ENCODE data around the gene CFAP157.
"Not testable (repeated sequence)": the region's sequence is repeated elsewhere in the genome, so short reads cannot be mapped to it uniquely, and the experiment has no call there.

The CFAP157 gene

GRCh38 chr9:127739614-127740330 lies 33.0 kb downstream of the CFAP157 start:
- no peak for DNase-seq

GRCh38 chr9:127741831-127742434 lies 35.1 kb downstream of the CFAP157 start:
- peak; percentile 92 for DNase-seq

- peak; percentile 95 for DNase-seq
Measured at GRCh38 chr9:127742435-127743088, 35.8 kb downstream of the CFAP157 start.

GRCh38 chr9:127744398-127745110 lies 37.8 kb downstream of the CFAP157 start:
- no peak for DNase-seq

DNA sequence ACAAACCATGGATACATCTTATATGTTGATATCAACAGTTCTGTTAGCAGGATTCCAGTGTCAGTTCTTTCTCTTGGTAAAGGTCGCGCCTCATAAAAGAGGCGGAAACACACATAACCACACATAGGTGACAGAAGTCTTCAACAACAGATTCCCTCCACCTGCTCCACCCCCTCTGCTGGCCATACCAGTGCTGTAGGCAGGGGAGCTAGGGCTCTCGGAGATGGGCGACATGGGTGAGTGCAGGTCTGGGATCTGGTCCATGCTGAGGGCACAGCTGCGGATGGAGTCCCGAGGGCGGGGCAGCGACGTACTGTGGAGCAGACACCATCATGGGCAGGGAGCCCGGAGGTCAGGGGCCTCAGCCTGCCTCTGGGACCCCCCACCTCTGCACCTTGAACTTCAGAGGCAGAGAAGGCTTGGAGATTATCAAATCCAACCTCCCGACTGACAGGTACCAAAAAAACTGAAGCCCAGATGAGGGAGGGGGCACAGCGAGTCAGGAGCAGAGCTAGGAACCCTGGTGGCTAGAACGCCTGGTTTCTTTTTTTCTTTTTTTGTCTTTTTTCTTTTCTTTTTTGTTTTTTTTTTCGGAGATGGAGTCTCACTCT lies 40.3 kb downstream of the CFAP157 start:
- no peak for DNase-seq

- DNase-seq, result no peak
Measured at GRCh38 chr9:127749090-127749787, 42.5 kb downstream of the CFAP157 start.

GRCh38 chr9:127751269-127752054 lies 44.7 kb downstream of the CFAP157 start:
- no peak for DNase-seq

DNA sequence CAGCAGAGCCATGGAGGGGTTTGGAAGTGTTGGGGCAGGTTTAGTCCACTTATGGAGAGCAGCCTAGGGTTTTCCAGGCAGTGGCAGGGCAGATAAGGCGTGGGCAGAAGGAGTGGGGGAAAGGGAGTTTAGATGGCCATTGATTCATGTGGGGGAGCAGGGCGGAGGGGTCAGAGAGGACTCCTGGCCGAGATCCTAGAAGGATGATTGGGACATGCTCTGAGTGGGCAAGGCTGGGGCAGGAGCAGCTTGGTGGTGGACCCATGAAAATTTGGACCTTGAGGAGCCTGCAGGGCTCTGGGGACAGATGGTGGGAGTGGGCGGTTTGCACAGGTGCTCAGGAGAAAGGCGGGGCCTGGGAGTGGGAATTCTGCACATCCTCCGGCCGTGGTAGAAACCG lies 46.4 kb downstream of the CFAP157 start:
- DNase-seq, result no peak

DNA sequence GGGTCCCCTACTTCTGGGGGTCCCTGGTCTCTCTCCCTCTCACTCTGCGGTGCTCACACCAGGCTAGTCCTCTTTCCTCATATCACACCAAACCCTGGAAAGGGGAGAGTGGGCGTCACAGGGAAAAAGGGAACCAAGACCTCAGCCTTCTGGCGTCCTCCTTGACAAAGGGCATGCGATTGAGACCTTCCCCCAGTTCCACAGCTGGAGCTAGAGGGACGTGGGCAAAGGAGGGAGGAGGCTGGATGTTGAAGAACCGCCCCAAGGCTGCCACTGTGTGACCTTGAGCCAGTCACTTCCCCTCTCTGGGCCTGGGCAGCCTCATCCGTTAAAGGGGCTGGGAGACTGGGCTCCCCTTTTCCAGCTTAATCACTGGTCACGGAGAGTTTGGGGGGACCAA lies 46.8 kb downstream of the CFAP157 start:
- DNase-seq, result no peak

DNA sequence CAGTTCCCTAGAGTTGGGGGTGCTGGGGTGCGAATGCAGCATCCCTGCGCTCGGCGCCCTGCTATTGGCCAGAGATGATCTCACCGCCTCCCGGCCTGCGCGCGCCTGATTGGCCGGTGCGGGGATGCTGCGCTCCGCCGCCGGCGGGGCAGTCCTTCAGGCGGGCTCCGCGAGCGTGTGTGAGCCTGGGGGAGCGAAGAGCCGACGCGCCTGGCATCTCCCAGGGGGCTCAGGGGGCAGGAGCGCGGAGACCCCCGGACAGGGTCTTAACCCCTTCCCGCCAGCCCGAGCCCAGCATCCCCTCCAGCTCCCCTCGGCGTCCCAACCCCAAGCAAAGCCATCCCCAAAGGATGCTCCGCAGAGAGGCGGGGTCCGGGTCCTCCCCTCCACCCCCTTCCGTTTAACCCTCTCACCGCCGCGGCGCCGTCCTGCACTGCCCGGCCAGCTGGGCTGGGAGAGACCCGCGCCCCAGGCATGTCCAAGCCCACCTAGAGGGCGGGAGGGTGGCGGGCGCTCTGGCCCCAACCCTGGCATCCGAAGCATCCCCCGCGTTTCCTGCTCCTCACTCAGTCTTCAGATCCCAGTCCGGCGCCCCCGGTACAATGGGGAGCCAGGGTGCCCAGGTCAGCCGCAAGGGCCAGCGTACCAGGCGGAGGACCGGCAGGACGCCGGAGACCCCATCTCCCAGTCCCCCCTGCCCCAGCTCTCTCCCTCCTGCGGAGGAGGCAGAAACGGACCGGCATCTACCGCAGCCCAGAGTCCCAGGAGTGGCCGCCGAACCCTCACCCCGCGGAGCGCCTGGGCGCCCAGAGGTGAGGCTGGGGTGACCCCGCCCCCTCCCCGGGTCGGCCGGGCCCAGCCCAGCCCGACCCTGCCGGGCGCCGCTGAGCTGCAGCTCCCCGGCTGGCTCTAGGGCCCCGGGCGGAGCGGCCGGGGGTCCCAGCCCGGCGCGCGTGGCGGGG lies 47.6 kb downstream of the CFAP157 start:
- peak; percentile 93 for DNase-seq

DNA sequence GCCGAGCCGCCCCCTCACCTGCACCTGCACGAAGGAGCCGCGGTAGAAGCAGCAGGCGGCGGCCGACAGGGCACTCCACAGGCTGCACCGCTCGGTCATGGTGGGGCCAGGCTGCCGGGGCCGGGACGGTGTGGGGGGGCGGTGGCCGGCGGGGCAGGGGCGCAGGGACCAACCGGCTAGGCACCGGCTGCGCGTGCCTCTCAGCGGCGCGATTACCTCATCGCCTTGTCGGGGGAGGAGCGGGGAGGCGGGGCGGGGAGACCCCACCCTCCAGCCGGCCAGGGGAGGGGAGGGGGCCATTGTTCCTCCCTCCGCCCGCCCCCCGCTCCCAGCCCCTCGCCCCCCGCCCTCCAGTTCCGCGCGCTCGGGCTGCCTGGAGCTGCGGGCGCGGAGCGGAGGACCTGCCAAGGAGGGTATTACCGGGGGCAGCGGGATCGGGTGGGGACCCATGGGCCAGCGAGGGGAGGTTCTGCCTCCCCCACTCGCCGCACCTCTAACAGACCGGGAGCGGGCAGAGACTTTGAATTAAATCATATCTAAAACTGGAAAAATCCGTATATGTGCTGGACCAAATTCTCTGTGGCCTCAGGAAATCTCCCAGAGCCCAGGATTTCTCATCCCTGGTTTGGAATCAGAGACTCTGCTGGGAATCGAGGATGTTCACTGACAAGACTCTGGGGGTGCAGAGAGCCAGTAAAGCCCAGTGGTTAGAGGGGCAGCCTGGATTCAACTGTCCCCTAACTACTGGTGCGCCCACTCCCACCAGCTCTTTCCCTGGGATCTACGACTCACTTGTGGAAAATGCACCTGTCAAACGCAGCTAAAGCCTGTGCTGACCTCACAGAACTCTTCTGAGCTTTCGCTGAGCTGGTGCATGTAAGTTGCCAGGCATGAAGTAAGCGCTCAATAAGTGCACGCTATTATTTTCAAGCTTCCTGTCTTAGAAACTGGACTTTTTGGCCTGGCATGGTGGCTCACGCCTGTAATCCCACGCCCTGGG lies 48.6 kb downstream of the CFAP157 start:
- DNase-seq, result peak; percentile 64

DNA sequence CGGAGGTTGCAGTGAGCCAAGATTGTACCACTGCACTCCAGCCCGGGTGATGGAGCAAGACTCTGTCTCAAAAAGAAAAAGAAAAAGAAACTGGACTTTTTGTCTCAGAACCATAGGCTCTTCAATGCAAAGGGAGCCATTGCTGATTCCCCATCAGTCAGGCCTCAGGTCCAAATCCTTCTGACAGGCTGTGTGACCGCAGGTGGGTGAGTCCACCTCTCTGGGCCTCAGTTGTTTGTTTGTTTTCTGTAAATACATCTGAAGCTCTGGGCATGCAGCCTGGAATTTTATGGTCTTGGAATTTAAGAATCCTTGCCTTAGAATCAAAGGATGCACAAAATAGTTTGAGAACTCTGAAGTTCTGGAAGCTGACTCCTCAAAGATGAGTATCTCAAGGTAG lies 49.4 kb downstream of the CFAP157 start:
- no peak for DNase-seq

DNA sequence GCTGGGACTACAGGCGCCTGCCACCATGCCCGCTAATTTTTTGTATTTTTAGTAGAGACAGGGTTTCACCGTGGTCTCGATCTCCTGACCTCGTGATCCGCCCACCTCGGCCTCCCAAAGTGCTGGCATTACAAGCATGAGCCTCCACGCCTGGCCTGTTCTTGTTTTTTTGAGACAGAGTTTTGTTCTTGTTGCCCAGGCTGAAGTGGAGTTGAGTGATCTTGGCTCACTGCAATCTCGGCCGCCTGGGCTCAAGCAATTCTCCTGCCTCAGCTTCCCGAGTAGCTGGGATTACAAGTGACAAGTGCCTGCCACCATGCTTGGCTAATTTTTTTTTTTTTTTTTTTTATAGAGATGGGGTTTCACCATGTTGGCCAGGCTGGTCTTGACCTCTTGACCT lies 50.0 kb downstream of the CFAP157 start:
- not testable (repeated sequence) for DNase-seq

- DNase-seq, result no peak
Measured at GRCh38 chr9:127758843-127759242, 52.1 kb downstream of the CFAP157 start.

DNA sequence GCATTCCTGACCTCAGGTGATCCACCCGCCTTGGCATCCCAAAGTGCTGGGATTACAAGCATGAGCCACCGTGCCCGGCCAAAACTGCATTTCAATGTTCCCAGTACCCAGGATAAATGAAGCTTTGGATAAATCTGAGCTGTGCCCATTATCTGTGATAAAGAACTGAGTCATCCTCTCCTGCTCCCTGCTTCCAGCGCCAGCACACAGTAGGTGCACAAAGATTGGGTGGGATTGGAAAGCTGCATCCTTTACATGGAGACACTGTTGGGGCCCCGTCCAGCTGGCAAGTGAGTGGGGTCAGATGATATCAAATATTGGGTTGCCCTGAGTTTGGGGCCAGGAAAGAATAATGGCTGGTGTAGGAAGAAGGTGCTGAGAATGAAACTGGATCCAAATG lies 54.3 kb downstream of the CFAP157 start:
- no peak for DNase-seq

DNA sequence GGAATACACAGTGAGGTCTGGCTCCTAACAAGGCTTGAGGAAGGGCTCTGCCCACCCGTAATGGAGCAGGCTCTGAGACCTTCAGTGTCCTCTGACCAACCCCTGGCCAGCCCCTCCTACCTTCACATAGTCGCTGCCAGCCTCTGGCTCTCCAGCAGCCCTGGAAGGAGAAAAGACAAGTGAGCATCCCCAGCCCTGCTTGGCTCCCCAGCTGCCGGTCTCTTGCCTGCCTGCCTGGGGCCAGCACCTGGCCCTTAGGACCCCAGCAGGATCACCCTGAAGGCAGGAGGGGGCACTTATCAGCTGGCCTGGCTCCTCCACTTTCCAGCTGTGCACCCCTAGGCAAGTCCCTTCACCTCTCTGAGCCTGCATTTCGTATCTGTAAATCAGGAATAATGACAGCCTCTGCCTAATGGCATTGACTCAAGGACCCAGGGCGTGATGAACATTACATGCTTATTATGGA lies 54.7 kb downstream of the CFAP157 start:
- DNase-seq, result no peak

GRCh38 chr9:127762111-127762676 lies 55.4 kb downstream of the CFAP157 start:
- no peak for DNase-seq

GRCh38 chr9:127763918-127764384 lies 57.2 kb downstream of the CFAP157 start:
- DNase-seq, result no peak

Data from retina (tissue), 1 donor.